ENCODE results near the gene MTRR.

Gene MTRR

GRCh38 chr5:7852988-7853387, 16.0 kb upstream of the MTRR start:
- Histone ChIP-seq H3K4me1 (peaks cover 26% of the 10 kb centered on the region), H3K9me3 (ENCODE audit: control insufficient read depth, low read length) (no peaks in the 10 kb centered on the region), H2AFZ (no peak overlapping the region), H3K27me3 (ENCODE audit: control insufficient read depth, insufficient read depth, low read length) (no peaks in the 10 kb centered on the region), H3K27ac (no peak overlapping the region), H3K4me3 (ENCODE audit: low read depth, low read length) (no peak overlapping the region), H3K79me2 (no peaks in the 10 kb centered on the region), H3K36me3 (ENCODE audit: control insufficient read depth, insufficient read depth, low read length) (no peaks in the 10 kb centered on the region), H3K4me2 (ENCODE audit: low read length) (no peak overlapping the region), H3K9ac (no peak overlapping the region)
- no peak for TF ChIP-seq CTCF (IDR thresholded peaks at IDR 0.05)

- Histone ChIP-seq H3K9me3 (ENCODE audit: control insufficient read depth, low read length) (no peaks in the 10 kb centered on the region), H3K36me3 (ENCODE audit: control insufficient read depth, insufficient read depth, low read length) (no peaks in the 10 kb centered on the region), H3K4me2 (ENCODE audit: low read length) (no peak overlapping the region), H3K79me2 (no peaks in the 10 kb centered on the region), H3K4me3 (ENCODE audit: low read depth, low read length) (no peak overlapping the region), H3K9ac (no peak overlapping the region), H3K27me3 (ENCODE audit: control insufficient read depth, insufficient read depth, low read length) (no peaks in the 10 kb centered on the region), H3K4me1 (peaks cover 24% of the 10 kb centered on the region), H2AFZ (peak overlapping the region; percentile 0), H3K27ac (no peak overlapping the region)
- no peak for TF ChIP-seq CTCF (IDR thresholded peaks at IDR 0.05)
Measured at GRCh38 chr5:7855611-7856010, 13.3 kb upstream of the MTRR start.

- Histone ChIP-seq H3K79me2 (no peaks in the 10 kb centered on the region), H3K9me3 (ENCODE audit: control insufficient read depth, low read length) (no peaks in the 10 kb centered on the region), H3K4me3 (ENCODE audit: low read depth, low read length) (no peak overlapping the region), H3K4me1 (peaks cover 24% of the 10 kb centered on the region), H3K9ac (no peak overlapping the region), H3K27ac (peak overlapping the region; percentile 91), H3K27me3 (ENCODE audit: control insufficient read depth, insufficient read depth, low read length) (no peaks in the 10 kb centered on the region), H2AFZ (no peak overlapping the region), H3K36me3 (ENCODE audit: control insufficient read depth, insufficient read depth, low read length) (no peaks in the 10 kb centered on the region), H3K4me2 (ENCODE audit: low read length) (no peak overlapping the region)
- peak; percentile 89 for TF ChIP-seq CTCF (IDR thresholded peaks at IDR 0.05)
Measured at GRCh38 chr5:7856855-7857254, 12.1 kb upstream of the MTRR start.

- H3K4me3 ChIP-seq (ENCODE audit: low read depth, low read length), result peak overlapping the region; percentile 8
- peak overlapping the region; percentile 91 for H3K27ac ChIP-seq
- H3K4me1 ChIP-seq, result peaks cover 20% of the 10 kb centered on the region
- no peaks in the 10 kb centered on the region for H3K36me3 ChIP-seq (ENCODE audit: control insufficient read depth, insufficient read depth, low read length)
- H3K4me2 ChIP-seq (ENCODE audit: low read length), result peak overlapping the region; percentile 54
- no peaks in the 10 kb centered on the region for H3K27me3 ChIP-seq (ENCODE audit: control insufficient read depth, insufficient read depth, low read length)
- H3K79me2 ChIP-seq, result no peaks in the 10 kb centered on the region
- TF ChIP-seq CTCF (IDR thresholded peaks at IDR 0.05), result no peak
- no peak overlapping the region for H3K9ac ChIP-seq
- peak overlapping the region; percentile 61 for H2AFZ ChIP-seq
- H3K9me3 ChIP-seq (ENCODE audit: control insufficient read depth, low read length), result no peaks in the 10 kb centered on the region
Measured at GRCh38 chr5:7857361-7857760, 11.6 kb upstream of the MTRR start.

- Histone ChIP-seq H2AFZ (peak overlapping the region; percentile 61), H3K79me2 (no peaks in the 10 kb centered on the region), H3K27ac (peak overlapping the region; percentile 91), H3K27me3 (ENCODE audit: control insufficient read depth, insufficient read depth, low read length) (no peaks in the 10 kb centered on the region), H3K9ac (no peak overlapping the region), H3K4me3 (ENCODE audit: low read depth, low read length) (peak overlapping the region; percentile 14), H3K36me3 (ENCODE audit: control insufficient read depth, insufficient read depth, low read length) (no peaks in the 10 kb centered on the region), H3K4me1 (peaks cover 18% of the 10 kb centered on the region), H3K4me2 (ENCODE audit: low read length) (peak overlapping the region; percentile 54), H3K9me3 (ENCODE audit: control insufficient read depth, low read length) (no peaks in the 10 kb centered on the region)
- TF ChIP-seq CTCF (IDR thresholded peaks at IDR 0.05), result no peak
Measured at GRCh38 chr5:7857926-7858632, 10.9 kb upstream of the MTRR start.
